Measurements from ENCODE around the gene SH3BP1.

GRCh38 chr22:37616201-37617083 lies 23.0 kb upstream of the SH3BP1 start:
- TF ChIP-seq CTCF (IDR thresholded peaks at IDR 0.05) (no peak), POLR2AphosphoS5 (IDR thresholded peaks at IDR 0.05) (no peak), POLR2A (IDR thresholded peaks at IDR 0.05) (no peak)

All from gastroesophageal sphincter (tissue), 3 donors.